GM18499 (cell line): ENCODE results near the gene WDR37.
"Not testable (repeated sequence)": the region's sequence is repeated elsewhere in the genome, so short reads cannot be mapped to it uniquely, and the experiment has no call there.

Experiments used
- ATAC-seq: cut with Tn5 transposase; IDR thresholded peaks from one replicate; pipeline ENCODE4 v1.9.1; 2021; ENCODE audit warnings: moderate number of reproducible peaks; ENCODE audit not compliant: insufficient read depth, unreplicated experiment

The WDR37 gene

GRCh38 chr10:1038769-1039168, 17.4 kb upstream of the WDR37 start:
- ATAC-seq, result not testable (repeated sequence)

- ATAC-seq, result no peak
Measured at GRCh38 chr10:1040133-1040532, 16.1 kb upstream of the WDR37 start.

GRCh38 chr10:1041514-1041913, 14.7 kb upstream of the WDR37 start:
- ATAC-seq, result no peak

GRCh38 chr10:1043532-1043995, 12.6 kb upstream of the WDR37 start:
- ATAC-seq, result no peak

GRCh38 chr10:1044146-1044545, 12.0 kb upstream of the WDR37 start:
- ATAC-seq, result no peak

- no peak for ATAC-seq
Measured at GRCh38 chr10:1044964-1045363, 11.2 kb upstream of the WDR37 start.

- ATAC-seq, result no peak
Measured at GRCh38 chr10:1045415-1045814, 10.8 kb upstream of the WDR37 start.

GRCh38 chr10:1047937-1048336, 8.2 kb upstream of the WDR37 start:
- no peak for ATAC-seq

- ATAC-seq, result no peak
Measured at GRCh38 chr10:1048349-1048731, 7.8 kb upstream of the WDR37 start.

- ATAC-seq, result peak; percentile 71
Measured at GRCh38 chr10:1048732-1049424, 7.3 kb upstream of the WDR37 start, which contains the start of gene IDI1. Gene IDI1, minus strand, starts transcription at chr10:1049119. Its CDS starts 116 bp downstream, at chr10:1049003.

GRCh38 chr10:1049425-1049958, 6.7 kb upstream of the WDR37 start:
- ATAC-seq, result peak; percentile 5

- no peak for ATAC-seq
Measured at GRCh38 chr10:1050145-1050544, 6.0 kb upstream of the WDR37 start.

- ATAC-seq, result no peak
Measured at GRCh38 chr10:1050554-1050953, 5.6 kb upstream of the WDR37 start.

GRCh38 chr10:1054684-1055083, 1.5 kb upstream of the WDR37 start:
- ATAC-seq, result no peak

GRCh38 chr10:1057106-1057657, 997 bp downstream of the WDR37 start:
- no peak for ATAC-seq

- no peak for ATAC-seq
Measured at GRCh38 chr10:1058017-1058416, 1.8 kb downstream of the WDR37 start.

GRCh38 chr10:1059902-1060301, 3.7 kb downstream of the WDR37 start:
- no peak for ATAC-seq

GRCh38 chr10:1061930-1062774, 6.0 kb downstream of the WDR37 start:
- ATAC-seq, result no peak

GRCh38 chr10:1063232-1063865, 7.2 kb downstream of the WDR37 start:
- ATAC-seq, result no peak

GRCh38 chr10:1064964-1065247, 8.7 kb downstream of the WDR37 start:
- ATAC-seq, result no peak

GRCh38 chr10:1066734-1067133, 10.5 kb downstream of the WDR37 start:
- not testable (repeated sequence) for ATAC-seq
